ENCODE measurements around the gene C1QTNF9B.
"Not testable (repeated sequence)": the region's sequence is repeated elsewhere in the genome, so short reads cannot be mapped to it uniquely, and the experiment has no call there.

Gene C1QTNF9B

GRCh38 chr13:23897452-23897919 is at the start of gene C1QTNF9B:
Gene C1QTNF9B (minus strand): TSS chr13:23897502.
- DNase-seq: not testable (repeated sequence)

GRCh38 chr13:23946900-23947299 is 49.6 kb upstream of the C1QTNF9B start:
- DNase-seq: no peak

- DNase-seq: no peak
These were observed 48.8 kb upstream of the C1QTNF9B start for GRCh38 chr13:23946067-23946466.

- DNase-seq: no peak
These were observed 48.3 kb upstream of the C1QTNF9B start for GRCh38 chr13:23945612-23946011.

- no peak for DNase-seq
These were observed 43.9 kb upstream of the C1QTNF9B start for GRCh38 chr13:23941211-23941610.

GRCh38 chr13:23939666-23940065 is 42.4 kb upstream of the C1QTNF9B start:
- DNase-seq: not testable (repeated sequence)

- no peak for DNase-seq
These were observed 37.2 kb upstream of the C1QTNF9B start for GRCh38 chr13:23934520-23934919.

- DNase-seq: no peak
These were observed 31.7 kb upstream of the C1QTNF9B start for GRCh38 chr13:23928985-23929384.

- DNase-seq: no peak
These were observed 25.7 kb upstream of the C1QTNF9B start for GRCh38 chr13:23923031-23923430.

- DNase-seq: no peak
These were observed 25.0 kb upstream of the C1QTNF9B start for GRCh38 chr13:23922005-23922932.

GRCh38 chr13:23921451-23921888 is 24.2 kb upstream of the C1QTNF9B start:
- DNase-seq: peak; percentile 61

GRCh38 chr13:23919006-23919405 is 21.7 kb upstream of the C1QTNF9B start:
- no peak for DNase-seq

GRCh38 chr13:23918208-23918607 is 20.9 kb upstream of the C1QTNF9B start:
- DNase-seq: no peak

GRCh38 chr13:23915308-23915707 is 18.0 kb upstream of the C1QTNF9B start:
- DNase-seq: no peak

GRCh38 chr13:23912469-23912868 is 15.2 kb upstream of the C1QTNF9B start:
- no peak for DNase-seq

- DNase-seq: no peak
These were observed 12.3 kb upstream of the C1QTNF9B start for GRCh38 chr13:23909606-23910005.

GRCh38 chr13:23905766-23906165 is 8.5 kb upstream of the C1QTNF9B start:
- DNase-seq: no peak

GRCh38 chr13:23903906-23904280 is 6.6 kb upstream of the C1QTNF9B start:
- DNase-seq: no peak

- no peak for DNase-seq
These were observed 5.9 kb upstream of the C1QTNF9B start for GRCh38 chr13:23902975-23903905.

GRCh38 chr13:23901365-23901764 is 4.1 kb upstream of the C1QTNF9B start:
- DNase-seq: no peak

GRCh38 chr13:23899555-23899954 is 2.3 kb upstream of the C1QTNF9B start:
- peak; percentile 50 for DNase-seq

GRCh38 chr13:23898101-23898500 is 799 bp upstream of the C1QTNF9B start:
- no peak for DNase-seq

- DNase-seq: not testable (repeated sequence)
These were observed 2.6 kb downstream of the C1QTNF9B start for GRCh38 chr13:23894746-23895145.

All from hematopoietic multipotent progenitor cell treated with erythropoietin and hydrocortisone succinate and interleukin-3 and kit ligand, for 8 days (in vitro differentiated cells).